22Rv1 (cell line): ENCODE data around the gene PKHD1.

ENCODE experiments used
- H3K27ac ChIP-seq: fragments of 450-650 bp; 2 replicates; pipeline ENCODE4 v1.5.1; 2017
- CTCF ChIP-seq: fragments of 450-650 bp; IDR thresholded peaks from 2 replicates; pipeline ENCODE4 v1.5.1; 2017; ENCODE audit warnings: mild to moderate bottlenecking
- ZFX ChIP-seq: fragments of 450-650 bp; IDR thresholded peaks from 2 replicates; pipeline ENCODE4 v1.6.1; 2017; ENCODE audit warnings: antibody characterized with exemption, borderline replicate concordance

PKHD1 gene

GRCh38 chr6:52081237-52081636 is 6.2 kb downstream of the PKHD1 start:
- TF ChIP-seq CTCF = no peak
- TF ChIP-seq ZFX = no peak
- no peak overlapping the region for H3K27ac ChIP-seq

GRCh38 chr6:52077961-52078625 is 9.3 kb downstream of the PKHD1 start:
- H3K27ac ChIP-seq = no peak overlapping the region
- TF ChIP-seq CTCF (no peak), ZFX (no peak)

- TF ChIP-seq CTCF (no peak), ZFX (no peak)
- no peak overlapping the region for H3K27ac ChIP-seq
Measured at GRCh38 chr6:52077180-52077884, 10.1 kb downstream of the PKHD1 start.

- no peak overlapping the region for H3K27ac ChIP-seq
- TF ChIP-seq ZFX (no peak), CTCF (no peak)
Measured at GRCh38 chr6:52076791-52077179, 10.6 kb downstream of the PKHD1 start.

- H3K27ac ChIP-seq = no peak overlapping the region
- TF ChIP-seq CTCF (no peak), ZFX (no peak)
Measured at GRCh38 chr6:52074716-52075115, 12.7 kb downstream of the PKHD1 start.

GRCh38 chr6:52074155-52074554 is 13.3 kb downstream of the PKHD1 start:
- TF ChIP-seq CTCF (no peak), ZFX (no peak)
- H3K27ac ChIP-seq = no peak overlapping the region

- no peak overlapping the region for H3K27ac ChIP-seq
- TF ChIP-seq ZFX (no peak), CTCF (no peak)
Measured at GRCh38 chr6:52065621-52066020, 21.8 kb downstream of the PKHD1 start.
